NCI-H128 (cell line): ENCODE data around the gene ADAM22.
"Not testable (repeated sequence)": the region's sequence is repeated elsewhere in the genome, so short reads cannot be mapped to it uniquely, and the experiment has no call there.

ENCODE experiments used
- DNase-seq: peaks from one replicate; lab custom pipeline; 2025; ENCODE audit not compliant: unreplicated experiment; lab: John Stamatoyannopoulos, UW

Gene ADAM22

GRCh38 chr7:88153378-88153777, 219.3 kb downstream of the ADAM22 start:
- DNase-seq, result no peak

- DNase-seq, result no peak
Measured at GRCh38 chr7:88155756-88156155, 221.7 kb downstream of the ADAM22 start.

GRCh38 chr7:88156356-88156755, 222.3 kb downstream of the ADAM22 start:
- DNase-seq, result no peak

GRCh38 chr7:88159741-88160140, 225.7 kb downstream of the ADAM22 start:
- not testable (repeated sequence) for DNase-seq

GRCh38 chr7:88165697-88166096, 231.6 kb downstream of the ADAM22 start:
- DNase-seq, result no peak

GRCh38 chr7:88167223-88167622, 233.2 kb downstream of the ADAM22 start:
- DNase-seq, result no peak

GRCh38 chr7:88167721-88168120, 233.7 kb downstream of the ADAM22 start:
- no peak for DNase-seq

GRCh38 chr7:88169717-88170320, 235.8 kb downstream of the ADAM22 start:
- DNase-seq, result peak; percentile 3

GRCh38 chr7:88172842-88173241, 238.8 kb downstream of the ADAM22 start:
- no peak for DNase-seq

- no peak for DNase-seq
Measured at GRCh38 chr7:88176190-88176589, 242.1 kb downstream of the ADAM22 start.

GRCh38 chr7:88183051-88183450, 249.0 kb downstream of the ADAM22 start:
- DNase-seq, result no peak

- no peak for DNase-seq
Measured at GRCh38 chr7:88184848-88185304, 250.8 kb downstream of the ADAM22 start.

- DNase-seq, result no peak
Measured at GRCh38 chr7:88185650-88186049, 251.6 kb downstream of the ADAM22 start.

- no peak for DNase-seq
Measured at GRCh38 chr7:88191911-88192310, 257.9 kb downstream of the ADAM22 start.

- DNase-seq, result no peak
Measured at GRCh38 chr7:88200261-88200660, 266.2 kb downstream of the ADAM22 start.

GRCh38 chr7:88200789-88201188, 266.7 kb downstream of the ADAM22 start:
- peak; percentile 7 for DNase-seq

GRCh38 chr7:88201305-88201704, 267.3 kb downstream of the ADAM22 start:
- no peak for DNase-seq

GRCh38 chr7:88202278-88202677, 268.2 kb downstream of the ADAM22 start:
- no peak for DNase-seq

- no peak for DNase-seq
Measured at GRCh38 chr7:88202799-88203198, 268.7 kb downstream of the ADAM22 start.

GRCh38 chr7:88203401-88203800, 269.4 kb downstream of the ADAM22 start:
- DNase-seq, result no peak

GRCh38 chr7:88204525-88205110, 270.6 kb downstream of the ADAM22 start:
- no peak for DNase-seq

GRCh38 chr7:88205179-88205578, 271.1 kb downstream of the ADAM22 start:
- DNase-seq, result no peak

GRCh38 chr7:88206254-88206653, 272.2 kb downstream of the ADAM22 start:
- DNase-seq, result no peak
